ENCODE measurements around the gene LYZL4.

- TF ChIP-seq CSRNP3 (CRISPR knock-in tag; IDR thresholded peaks at IDR 0.05) (no peak), CREB5 (CRISPR knock-in tag; IDR thresholded peaks at IDR 0.05; ENCODE audit: low read depth) (no peak), CSDC2 (CRISPR knock-in tag; IDR thresholded peaks at IDR 0.05) (no peak), TSHZ2 (CRISPR knock-in tag; IDR thresholded peaks at IDR 0.05) (no peak)
Observed at GRCh38 chr3:42443819-42444436, 33.5 kb upstream of the LYZL4 start.
